NCI-H146 treated with DMSO at 0.1 percent for 48 hours (cell line): Measurements from ENCODE around the gene LHCGR.

ENCODE experiments used
- DNase-seq: peaks from one replicate; lab custom pipeline; 2025; ENCODE audit not compliant: unreplicated experiment; lab: John Stamatoyannopoulos, UW

The LHCGR gene

DNA sequence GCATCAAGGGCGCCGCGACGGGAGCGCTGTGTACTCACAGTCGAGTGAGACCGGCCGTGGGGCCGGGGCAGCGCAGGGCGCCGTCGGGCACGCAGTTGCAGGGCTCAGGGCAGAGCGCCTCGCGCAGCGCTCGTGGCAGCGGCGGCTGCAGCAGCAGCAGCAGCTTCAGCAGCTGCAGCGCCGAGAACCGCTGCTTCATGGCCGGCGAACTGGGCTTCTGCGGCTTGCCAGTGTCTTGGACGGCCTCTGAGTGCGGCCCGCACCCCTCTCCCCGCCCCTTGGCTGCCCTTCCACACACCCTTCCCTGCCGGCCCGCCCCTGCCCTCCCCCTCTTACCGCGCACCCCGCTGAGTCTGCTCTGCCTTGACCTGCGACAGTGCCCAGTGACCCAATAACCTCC lies at the start of gene LHCGR:
Gene LHCGR (minus strand): TSS at position 252 of the 400 bp plus-strand sequence. CDS start 53 bp downstream, at position 199.
- DNase-seq = no peak

DNA sequence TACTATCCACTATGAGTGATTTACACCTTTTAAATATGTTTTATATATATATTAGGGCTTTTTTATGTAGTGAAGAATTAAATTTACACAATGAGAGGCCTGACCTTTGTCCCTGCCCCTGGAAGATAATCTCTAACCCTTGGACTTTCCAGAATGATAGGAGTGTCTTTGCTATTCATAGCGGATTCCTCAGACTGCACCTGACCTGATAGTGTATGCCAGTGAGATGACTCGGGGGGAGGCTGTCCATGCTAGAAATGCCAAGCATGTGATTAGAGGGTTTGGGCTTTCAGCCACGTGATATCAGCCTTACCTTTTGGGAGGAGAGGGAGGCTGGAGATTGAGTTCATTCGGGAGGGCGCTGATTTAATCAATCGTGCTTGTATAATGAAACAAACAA lies 44.1 kb upstream of the LHCGR start:
- no peak for DNase-seq

DNA sequence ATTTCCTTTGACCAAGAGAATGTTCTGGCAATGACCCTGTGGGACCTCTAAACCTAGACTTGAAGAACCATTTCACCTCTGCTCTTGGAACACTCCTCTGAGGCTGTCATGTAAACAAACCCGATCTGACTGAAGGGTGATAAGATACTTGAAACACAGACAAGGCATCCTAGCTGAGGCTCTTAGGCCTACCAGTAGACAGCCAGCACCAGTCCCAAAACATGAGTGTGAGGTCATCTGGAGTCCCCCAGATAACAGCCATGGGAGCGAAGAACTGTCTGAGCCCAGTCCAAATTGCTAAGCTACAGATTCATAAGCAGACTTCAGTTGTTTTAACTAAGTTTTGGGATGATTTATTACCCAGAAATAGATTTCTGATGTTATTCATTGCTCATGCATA lies 39.5 kb upstream of the LHCGR start:
- no peak for DNase-seq

DNA sequence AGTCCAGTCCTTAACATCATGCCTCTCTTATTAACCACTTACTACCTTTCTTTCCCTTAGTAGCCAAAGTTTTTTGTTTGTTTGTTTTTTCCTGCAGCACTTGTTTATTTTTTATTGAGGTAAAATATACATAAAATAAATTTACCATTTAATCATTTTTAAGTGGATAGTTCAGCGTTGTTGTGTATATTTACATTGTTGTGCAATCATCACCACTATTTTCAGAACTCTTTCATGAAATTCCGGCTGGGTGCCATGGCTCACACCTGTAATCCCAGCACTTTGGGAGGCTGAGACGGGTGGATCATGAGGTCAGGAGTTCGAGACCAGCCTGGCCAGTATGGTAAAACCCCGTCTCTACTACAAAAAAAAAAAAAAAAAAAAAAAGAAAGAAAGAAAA lies 38.1 kb upstream of the LHCGR start:
- no peak for DNase-seq

DNA sequence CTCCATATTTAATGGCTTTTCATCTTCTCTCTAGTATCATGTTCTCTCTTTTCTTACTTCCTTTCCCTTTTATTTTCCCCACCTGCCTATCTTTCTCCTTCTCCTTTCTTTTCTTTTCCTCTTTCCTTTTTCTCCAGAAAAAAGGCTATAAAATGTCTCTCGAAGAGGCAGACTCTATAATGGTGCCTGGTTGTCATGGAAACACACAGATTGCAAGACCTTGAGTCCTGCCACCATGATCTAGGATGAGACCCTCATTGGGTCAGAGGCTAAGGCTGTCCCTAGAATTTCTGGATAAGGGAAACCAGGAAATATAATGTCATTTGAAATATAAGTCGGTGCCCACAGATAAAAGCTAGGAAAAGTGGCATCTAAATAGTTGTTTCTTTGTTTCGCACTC lies 36.5 kb upstream of the LHCGR start:
- DNase-seq = no peak

DNA sequence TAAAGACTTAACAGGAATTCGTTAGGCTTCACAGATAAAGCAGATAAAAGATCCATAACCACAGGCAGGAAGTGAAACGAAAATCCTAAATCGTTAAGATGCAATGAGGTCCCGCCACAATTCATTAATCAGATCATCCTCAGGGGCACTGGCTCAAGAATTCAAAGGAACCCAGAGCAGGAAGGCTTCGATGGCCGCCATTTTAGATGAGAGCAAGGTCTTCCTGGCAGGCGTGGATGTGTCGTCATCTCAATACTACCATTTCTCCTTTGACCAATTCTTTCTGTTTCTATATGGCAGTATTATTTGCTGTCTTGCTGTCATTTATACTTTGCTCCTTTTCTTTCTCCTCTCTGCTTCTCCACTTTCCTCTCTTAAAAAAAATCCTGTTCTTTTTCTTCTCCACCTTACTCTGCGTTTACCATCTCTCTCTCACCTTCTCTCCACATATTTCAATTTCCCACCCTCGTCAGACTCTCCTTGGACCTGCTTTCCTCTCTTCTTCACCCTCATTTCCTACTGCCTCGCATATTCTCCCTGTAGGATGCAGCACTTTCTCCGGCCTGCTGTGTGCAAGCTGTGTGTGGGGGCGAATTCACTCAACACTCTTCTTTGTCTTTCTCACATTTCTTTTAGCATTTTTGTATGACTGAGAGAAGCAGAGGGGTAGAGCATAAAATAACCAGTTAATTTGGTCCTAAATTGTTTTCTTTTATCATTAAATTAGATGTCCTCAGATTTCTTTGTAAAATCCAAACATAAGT lies 35.1 kb upstream of the LHCGR start:
- DNase-seq = no peak

DNA sequence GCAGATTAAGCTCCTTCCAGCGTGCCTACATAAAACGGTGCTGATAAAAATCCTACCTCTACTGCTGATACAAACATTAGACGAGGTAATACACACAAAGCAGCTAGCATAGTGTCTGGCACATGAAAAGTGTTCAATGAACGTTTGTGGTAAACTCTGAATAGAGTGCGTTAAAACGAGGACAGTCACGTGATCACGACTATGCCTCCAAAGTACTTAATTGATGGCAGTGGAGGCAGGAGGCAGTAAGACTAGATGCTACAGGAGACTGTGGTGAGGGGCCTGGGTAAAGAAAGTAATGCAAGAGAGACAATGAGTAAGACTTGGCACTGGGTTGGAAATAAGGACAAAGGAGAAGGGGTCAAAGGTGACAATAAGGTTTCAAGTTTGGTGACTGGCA lies 32.1 kb upstream of the LHCGR start:
- no peak for DNase-seq

DNA sequence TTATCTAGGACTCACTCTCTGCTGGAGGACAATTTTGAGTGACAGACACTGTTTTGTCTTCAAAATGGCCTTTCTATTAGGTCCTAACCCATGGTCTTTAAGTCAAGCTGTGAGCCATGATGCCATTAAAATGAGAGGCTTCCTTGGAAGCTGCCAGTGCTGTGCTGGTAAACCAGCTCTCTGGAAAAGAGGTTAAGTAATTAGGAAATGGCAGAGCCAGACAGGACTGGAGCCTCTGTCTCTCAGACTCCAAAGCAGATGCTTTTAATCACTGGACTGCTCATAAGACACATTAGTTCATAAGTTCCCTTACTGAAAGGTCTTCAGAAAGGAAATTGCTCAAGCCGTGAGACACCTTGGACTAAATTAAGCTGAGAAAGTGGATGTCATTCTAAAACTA lies 25.8 kb upstream of the LHCGR start:
- DNase-seq = no peak

DNA sequence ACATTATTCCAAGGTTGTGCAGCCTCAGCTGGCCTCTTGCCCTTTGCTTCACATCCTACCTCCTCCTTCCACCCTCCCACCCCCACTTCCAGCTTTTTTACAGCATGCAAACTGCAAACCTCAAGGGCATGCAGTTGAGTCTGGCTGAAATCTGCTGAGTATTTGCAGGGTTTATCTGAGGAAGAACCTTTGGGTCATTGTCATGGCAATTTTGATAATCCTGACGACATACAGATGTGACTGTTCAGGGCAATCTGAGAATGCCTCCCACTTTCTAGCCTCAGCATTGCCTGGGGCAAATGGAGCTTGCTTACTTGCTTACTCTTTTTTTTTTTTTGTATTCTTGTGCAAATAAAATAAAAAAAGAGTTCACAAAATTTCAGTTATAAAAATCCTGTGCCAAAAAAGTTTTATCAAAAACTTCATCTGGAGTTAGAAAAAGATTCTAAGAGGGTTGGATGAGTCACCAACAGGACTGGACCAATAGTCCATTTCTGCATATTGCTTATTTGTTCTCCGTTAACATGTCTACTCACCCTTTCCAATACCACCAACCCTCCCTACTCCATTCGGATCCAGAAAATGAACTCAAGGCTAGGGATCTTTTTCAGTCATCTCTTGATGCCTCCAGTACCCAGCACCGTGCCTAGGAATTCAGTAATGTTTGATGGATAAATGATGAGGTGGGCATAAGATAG lies 23.6 kb upstream of the LHCGR start:
- DNase-seq = no peak

DNA sequence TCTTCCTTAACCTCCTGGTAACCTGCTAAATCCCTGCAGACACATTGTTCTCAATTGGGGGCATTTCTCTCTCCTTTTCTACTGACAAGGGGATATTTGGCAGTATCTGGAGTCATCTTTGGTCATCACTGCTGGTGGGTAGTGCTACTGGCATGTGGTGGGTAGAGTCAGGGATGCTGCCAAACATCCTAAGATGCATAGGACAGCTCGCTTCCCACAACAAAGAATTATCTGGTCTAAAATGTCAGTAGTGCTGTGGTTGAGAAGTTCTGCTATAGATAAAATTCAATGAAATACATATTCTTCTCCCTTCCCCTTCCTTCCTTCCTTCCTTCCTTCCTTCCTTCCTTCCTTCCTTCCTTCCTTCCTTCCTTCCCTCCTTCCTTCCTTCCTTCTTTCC lies 18.7 kb upstream of the LHCGR start:
- DNase-seq = no peak

DNA sequence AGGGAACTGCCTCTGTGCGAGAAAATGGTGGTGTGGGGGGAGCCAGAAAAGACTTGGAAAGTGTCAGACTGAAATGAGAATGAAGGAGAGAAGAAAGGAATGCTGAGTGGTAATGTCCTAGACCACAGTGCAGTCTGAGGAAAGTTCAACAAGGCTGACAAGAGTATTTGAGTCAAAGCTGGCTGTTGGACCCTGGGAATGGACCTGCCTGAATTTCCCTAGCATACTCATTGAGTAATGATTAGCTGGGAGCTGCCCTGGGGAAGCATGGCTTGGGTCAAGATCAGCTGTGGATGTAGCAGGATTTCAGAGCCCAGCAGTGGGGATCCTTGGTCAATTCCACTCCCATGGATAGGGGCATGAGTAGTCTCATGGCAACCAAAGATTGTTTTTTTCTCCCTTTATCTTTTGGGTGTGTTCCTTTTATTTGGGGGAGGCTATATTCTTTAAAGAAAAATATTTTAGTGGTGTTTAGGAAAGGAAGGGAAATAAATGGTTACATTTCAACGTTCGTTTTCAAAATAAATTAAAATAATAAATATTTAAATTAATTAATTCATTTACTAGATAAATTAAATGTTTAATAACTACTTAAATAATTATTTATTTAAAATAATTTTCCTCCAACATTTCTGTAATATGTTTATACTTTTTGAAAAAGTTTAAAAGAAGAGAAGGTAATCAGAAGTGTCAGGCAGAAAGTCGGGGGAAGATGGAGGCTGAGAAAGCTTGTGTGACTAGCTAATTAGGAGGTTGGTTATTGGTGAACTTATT lies 15.9 kb upstream of the LHCGR start:
- DNase-seq = no peak

DNA sequence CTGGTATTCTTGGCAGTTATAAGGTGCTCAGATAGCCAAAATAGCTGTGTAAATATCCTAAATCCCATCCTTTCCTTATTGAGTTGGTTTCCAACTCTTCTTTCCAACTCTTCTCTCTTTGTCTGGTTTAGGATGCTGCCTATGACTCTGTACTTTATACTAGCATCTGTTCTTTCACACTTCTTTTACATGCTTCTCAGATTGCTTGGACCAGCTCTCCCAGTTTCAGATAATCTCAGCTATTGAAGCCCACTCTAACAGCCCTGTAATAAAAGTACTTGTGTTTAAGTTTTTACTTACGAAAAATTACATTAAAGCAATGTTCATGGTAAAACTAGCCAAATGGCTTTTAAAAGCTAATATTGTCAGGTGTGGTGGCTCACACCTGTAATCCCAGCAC lies 14.7 kb upstream of the LHCGR start:
- DNase-seq = no peak

DNA sequence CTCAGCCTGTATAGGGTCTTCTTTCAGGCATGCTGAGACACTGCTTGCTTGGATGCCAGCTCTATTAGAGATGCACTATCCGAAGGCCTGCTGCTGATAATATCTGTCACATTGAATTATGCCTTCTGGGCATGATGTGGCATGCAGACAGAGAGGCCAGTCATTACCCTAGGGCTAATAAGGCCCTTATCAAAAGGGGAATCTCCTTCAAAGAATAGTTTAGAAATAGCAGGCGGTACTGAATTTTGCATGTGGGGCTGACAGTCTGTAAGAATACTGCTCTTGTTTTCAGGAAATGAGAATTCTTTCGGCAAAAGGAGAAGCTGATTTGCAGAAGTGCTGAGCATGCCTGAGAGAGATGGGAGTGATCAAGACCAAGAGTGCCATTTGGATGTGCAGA lies 13.1 kb upstream of the LHCGR start:
- DNase-seq = no peak

DNA sequence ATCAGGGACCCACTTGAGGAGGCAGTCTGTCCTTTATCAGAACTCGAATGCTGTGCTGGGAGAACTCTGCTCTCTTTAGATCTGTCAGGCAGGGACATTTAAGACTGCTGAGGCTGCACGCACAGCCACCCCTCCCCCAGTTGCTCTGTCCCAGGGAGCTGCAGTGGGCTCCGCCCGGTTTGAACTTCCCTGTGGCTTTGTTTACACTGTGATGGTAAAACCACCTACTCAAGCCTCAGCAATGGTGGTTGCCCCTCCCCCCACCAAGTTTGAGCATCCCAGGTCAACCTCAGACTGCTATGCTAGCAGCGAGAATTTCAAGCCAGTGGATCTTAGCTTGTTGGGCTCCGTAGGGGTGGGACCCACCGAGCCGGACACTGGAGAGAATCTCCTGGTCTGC lies 11.8 kb upstream of the LHCGR start:
- no peak for DNase-seq

DNA sequence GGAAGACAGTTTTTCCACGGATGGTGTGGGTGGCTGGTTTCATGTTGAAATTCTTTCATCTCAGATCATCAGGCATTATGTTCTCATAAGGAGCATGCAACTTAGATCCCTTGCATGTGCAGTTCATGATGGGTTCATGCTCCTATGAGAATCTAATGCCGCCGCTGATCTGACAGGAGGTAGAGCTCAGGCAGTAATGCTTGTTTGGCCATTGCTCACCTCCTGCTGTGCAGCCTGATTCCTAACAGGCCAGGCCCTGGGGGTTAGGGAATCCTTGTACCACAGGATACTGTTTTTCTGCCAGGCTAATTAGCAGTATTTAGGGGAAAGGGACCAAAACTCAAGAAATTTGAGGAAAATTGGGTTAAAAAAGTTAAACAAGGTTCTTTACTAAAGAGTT lies 5.3 kb upstream of the LHCGR start:
- DNase-seq = no peak

DNA sequence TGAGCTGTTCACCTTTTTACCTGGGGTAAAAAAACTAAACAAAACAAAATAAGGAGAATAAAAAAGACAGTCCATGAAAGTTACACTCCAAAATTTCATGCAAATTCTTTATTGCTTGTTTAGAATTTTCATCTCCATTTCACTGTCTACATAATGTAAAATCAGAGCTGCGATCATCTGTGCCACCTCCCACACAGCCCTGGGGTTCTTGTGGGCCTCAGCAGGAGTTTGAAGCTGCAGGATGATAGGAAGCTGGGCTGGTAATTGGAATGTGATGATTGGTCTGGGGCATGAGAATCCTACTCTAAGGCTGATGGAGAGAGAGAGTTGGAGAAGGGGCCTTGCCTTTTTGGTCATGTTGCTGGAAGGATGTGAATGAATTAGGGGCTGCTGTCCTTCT lies 4.2 kb upstream of the LHCGR start:
- DNase-seq = no peak

DNA sequence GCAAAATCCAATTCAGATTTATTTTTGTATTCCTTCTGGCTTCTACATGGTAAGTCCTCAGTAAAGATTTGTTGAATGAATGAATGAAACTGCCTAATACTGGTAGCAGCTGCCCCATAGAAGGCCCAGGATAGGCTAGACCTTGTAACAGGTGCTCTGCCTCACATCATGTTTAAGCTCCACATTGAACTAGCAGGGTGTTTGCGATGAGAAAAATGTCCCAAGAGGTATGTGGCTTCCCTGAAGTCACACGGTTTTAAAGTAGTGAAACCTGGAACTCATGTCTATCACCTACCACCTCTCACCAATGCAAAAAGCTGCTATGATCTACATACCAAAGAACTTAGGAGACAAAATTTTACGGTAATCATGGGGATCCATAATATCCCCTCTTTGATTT lies 765 bp upstream of the LHCGR start:
- DNase-seq = no peak

DNA sequence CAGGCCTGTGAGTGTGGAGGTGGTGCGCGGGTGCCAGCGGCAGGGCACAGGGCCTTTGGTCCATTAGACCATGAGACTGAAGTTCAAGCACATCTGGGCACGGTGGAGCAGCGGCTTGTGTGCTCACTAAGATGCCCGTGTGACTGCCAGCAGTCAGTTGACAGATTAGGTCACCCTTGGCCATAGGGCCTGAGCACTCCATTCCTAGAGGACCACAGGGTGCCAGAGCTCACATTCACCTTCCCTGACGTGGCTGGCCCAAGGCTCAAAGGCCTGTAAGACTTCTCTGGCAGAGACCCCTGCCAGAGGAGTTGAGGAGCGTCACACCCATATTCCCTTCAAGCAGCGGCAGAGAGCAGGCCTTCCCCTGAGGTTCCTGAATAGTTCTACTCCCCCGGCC lies 650 bp downstream of the LHCGR start:
- no peak for DNase-seq

DNA sequence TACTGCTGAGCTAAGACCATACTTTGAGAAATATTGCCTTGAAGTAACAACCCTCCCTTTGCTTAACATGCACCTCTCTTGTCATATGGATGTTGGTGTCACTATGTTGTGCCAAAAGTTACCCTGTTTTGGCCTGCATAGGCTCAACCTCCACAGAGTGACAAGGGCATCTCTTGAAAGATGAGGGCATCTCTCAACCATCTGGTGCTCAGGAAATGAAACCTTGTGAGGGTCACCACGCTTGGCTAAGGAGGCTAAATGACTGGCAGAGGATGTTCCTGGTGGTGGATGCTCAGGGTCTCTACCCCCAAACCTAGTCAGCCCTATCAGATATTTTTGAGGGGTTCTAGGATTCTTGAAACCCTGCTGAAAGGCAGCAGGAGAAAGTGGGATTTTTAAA lies 2.3 kb downstream of the LHCGR start:
- no peak for DNase-seq

DNA sequence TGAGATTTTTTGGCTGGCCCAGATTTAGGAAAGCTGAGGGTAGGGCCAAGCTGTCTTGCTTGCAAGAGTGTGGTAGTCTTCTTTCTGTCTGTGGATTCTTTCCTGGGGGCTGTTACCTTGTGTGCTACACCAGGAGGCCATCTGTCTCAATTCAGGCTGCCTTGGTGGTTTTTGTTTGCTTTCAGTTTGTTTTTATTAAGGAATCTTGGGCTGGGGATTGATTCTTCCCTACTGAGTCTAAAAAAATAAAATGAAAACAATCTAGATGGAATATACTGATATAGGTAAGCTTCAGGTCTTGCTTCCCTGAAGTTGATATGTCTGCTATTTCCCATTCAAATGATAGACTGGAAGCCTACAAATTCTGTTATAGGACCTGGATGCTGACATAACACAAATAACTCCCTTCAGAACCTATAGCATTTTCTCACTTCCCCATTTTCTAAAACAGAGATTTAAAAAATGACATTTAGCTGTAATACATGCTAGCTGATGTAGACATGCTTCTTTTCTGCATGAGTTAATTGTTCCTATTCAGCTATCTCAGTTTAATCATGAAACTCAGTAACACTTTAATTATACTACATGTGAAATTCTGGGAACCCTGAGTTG lies 5.3 kb downstream of the LHCGR start:
- DNase-seq = no peak

DNA sequence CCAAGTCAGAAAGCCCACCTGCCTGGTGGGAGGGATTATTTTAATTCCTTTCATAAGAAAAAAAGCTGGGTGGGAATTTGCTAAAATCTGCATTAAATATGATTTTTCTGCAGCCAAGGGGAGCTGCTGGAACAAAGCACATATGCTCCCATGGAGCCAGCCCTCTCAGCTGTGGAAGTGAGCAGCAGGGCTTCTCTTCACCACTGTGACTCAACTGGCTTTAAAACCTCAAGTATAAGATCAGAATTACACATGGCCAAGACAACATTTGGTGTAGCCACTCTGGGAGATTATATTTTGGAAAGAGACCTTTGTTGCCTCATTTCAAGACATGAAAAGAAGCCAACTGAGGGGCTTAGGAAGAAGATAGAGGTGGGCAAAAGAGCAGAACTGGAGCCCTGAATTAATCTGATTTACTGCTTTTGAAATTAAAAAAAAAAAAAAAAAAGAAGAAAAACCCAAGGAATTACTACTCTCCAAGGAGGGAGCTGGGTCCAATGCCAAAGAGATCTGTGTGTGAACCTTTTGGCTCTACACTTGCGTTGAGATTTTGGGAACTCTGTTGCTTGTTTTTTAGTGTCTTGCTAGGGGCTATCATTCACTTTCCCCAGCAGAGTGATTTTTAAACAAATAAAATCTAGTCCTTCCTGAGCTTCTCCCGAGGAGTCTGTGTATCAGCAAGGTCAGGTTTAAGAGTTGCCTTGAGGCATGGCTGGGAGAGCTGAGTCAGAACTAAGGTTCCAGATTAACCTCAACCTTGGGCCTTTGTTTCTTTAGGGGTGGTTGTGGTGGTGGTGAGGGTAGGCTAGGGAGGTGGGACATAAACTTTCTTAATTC lies 6.0 kb downstream of the LHCGR start:
- DNase-seq = no peak
